ENCODE results near the gene BCAT1. TPM values are rescaled to one million over a fixed set of nuclear protein-coding genes. Genes with fewer than 3 reads are reported as not detected.

BCAT1 gene
- total RNA-seq, 1 experiment from 2014 or later = 5.8 TPM

GRCh38 chr12:24894879-24895278 lies 54.0 kb downstream of the BCAT1 start:
- no TSS peak for BruUV-seq (replicated peaks)
- H3K9me3 ChIP-seq (ENCODE audit: control insufficient read depth, insufficient read depth, low read depth, low read length) = no peaks in the 10 kb centered on the region
- intact Hi-C loops (cut with micrococcal nuclease; ENCODE audit: unreplicated experiment) (no loop called here), in situ Hi-C loops (cut with HindIII; ENCODE audit: low pct_unique_long_range_greater_than_20kb, low sequenced_read_pairs) (no loop called here)
- ATAC-seq = no peak
- H3K4me3 ChIP-seq (ENCODE audit: low read depth in 2 of 2, low read length in 2 of 2) = no peak overlapping the region
- H3K27ac ChIP-seq (ENCODE audit: low read length) = no peak overlapping the region
- no peaks in the 10 kb centered on the region; the same call in 1 of the 2 replicates for H3K27me3 ChIP-seq (ENCODE audit: control insufficient read depth, insufficient read depth, low read length)
- DNase-seq (ENCODE audit: low read depth, low spot score) = no peak
- ChIA-PET POLR2A (no interaction called here), CTCF (no interaction called here)
- no peak for TF ChIP-seq CTCF (IDR thresholded peaks at IDR 0.05)
- no peak for TF ChIP-seq POLR2AphosphoS5 (IDR thresholded peaks at IDR 0.05; ENCODE audit: low read depth, low read length)
- TF ChIP-seq TCF7L2 (IDR thresholded peaks at IDR 0.05; ENCODE audit: low read depth, low read length) = no peak
- TF ChIP-seq REST (IDR thresholded peaks at IDR 0.05; ENCODE audit: insufficient read depth in 1 of 2, low read depth in 2 of 2, low read length in 1 of 2) = no peak
- no peak for TF ChIP-seq SIN3A (IDR thresholded peaks at IDR 0.05; ENCODE audit: borderline replicate concordance, insufficient read depth, low read depth, low read length)
- H3K4me1 ChIP-seq (ENCODE audit: control insufficient read depth, insufficient read depth, low read length) = no peaks in the 10 kb centered on the region
- H3K36me3 ChIP-seq (ENCODE audit: control insufficient read depth, insufficient read depth, low read length) = no peaks in the 10 kb centered on the region

- H3K36me3 ChIP-seq (ENCODE audit: control insufficient read depth, insufficient read depth, low read length) = no peaks in the 10 kb centered on the region
- ChIA-PET CTCF (interaction anchor here (0.6 kb wide), 1 partner anchor 38 kb away, joined by 3 read pairs; no protein-coding TSS in a partner anchor), POLR2A (no interaction called here)
- TF ChIP-seq TCF7L2 (IDR thresholded peaks at IDR 0.05; ENCODE audit: low read depth, low read length) (no peak), REST (IDR thresholded peaks at IDR 0.05; ENCODE audit: insufficient read depth in 1 of 2, low read depth in 2 of 2, low read length in 1 of 2) (no peak), POLR2AphosphoS5 (IDR thresholded peaks at IDR 0.05; ENCODE audit: low read depth, low read length) (no peak), SIN3A (IDR thresholded peaks at IDR 0.05; ENCODE audit: borderline replicate concordance, insufficient read depth, low read depth, low read length) (no peak), CTCF (IDR thresholded peaks at IDR 0.05) (no peak)
- BruUV-seq (replicated peaks) = no TSS peak
- no peak for ATAC-seq
- H3K27me3 ChIP-seq (ENCODE audit: control insufficient read depth, insufficient read depth, low read length) = no peaks in the 10 kb centered on the region; the same call in 1 of the 2 replicates
- H3K27ac ChIP-seq (ENCODE audit: low read length) = no peak overlapping the region
- intact Hi-C loops (cut with micrococcal nuclease; ENCODE audit: unreplicated experiment) (no loop called here), in situ Hi-C loops (cut with HindIII; ENCODE audit: low pct_unique_long_range_greater_than_20kb, low sequenced_read_pairs) (no loop called here)
- no peaks in the 10 kb centered on the region for H3K4me1 ChIP-seq (ENCODE audit: control insufficient read depth, insufficient read depth, low read length)
- no peak overlapping the region for H3K4me3 ChIP-seq (ENCODE audit: low read depth in 2 of 2, low read length in 2 of 2)
- no peak for DNase-seq (ENCODE audit: low read depth, low spot score)
- no peaks in the 10 kb centered on the region for H3K9me3 ChIP-seq (ENCODE audit: control insufficient read depth, insufficient read depth, low read depth, low read length)
Observed at GRCh38 chr12:24890048-24890803, 58.7 kb downstream of the BCAT1 start.
